CD4-positive, CD25-positive, alpha-beta regulatory T cell (primary cell): Measurements from ENCODE around the gene ALKAL2. TPM values are rescaled to one million over a fixed set of nuclear protein-coding genes. Genes with fewer than 3 reads are reported as not detected.

Experiments
- ATAC-seq, 2 donors: fragments of 150-1000 bp; cut with Tn5 transposase; one replicate each; pipeline ENCODE4 v1.10.0; 2021; ENCODE audit warnings: low read depth in 2 of 2, moderate number of reproducible peaks in 2 of 2, moderate library complexity in 1 of 2
- DNase-seq, 3 donors: peaks; one replicate each; pipeline versions ENCODE4 v3.0.0 to v3.0.0-alpha.2; 2012 to 2022; ENCODE audit warnings: mixed read lengths in 1 of 3
- H3K27ac ChIP-seq: one replicate; pipeline ENCODE4 v1.7.0; 2013; ENCODE audit warnings: mild to moderate bottlenecking, low read length; ENCODE audit not compliant: insufficient read depth, poor library complexity, severe bottlenecking
- H3K27me3 ChIP-seq: one replicate; pipeline ENCODE4 v1.7.0; 2013; ENCODE audit warnings: low read length; ENCODE audit not compliant: control insufficient read depth, insufficient read depth
- H3K36me3 ChIP-seq: one replicate; pipeline ENCODE4 v1.7.0; 2013; ENCODE audit warnings: mild to moderate bottlenecking, low read length, moderate library complexity; ENCODE audit not compliant: control insufficient read depth, insufficient read depth
- H3K4me1 ChIP-seq: 2 replicates; pipeline ENCODE4 v1.7.0; 2013; ENCODE audit warnings: mild to moderate bottlenecking, low read length; ENCODE audit not compliant: insufficient read depth, control insufficient read depth, poor library complexity, severe bottlenecking
- H3K4me3 ChIP-seq: one replicate; pipeline ENCODE4 v1.7.0; 2013; ENCODE audit warnings: low read depth, mild to moderate bottlenecking, low read length, moderate library complexity
- H3K9me3 ChIP-seq, 2 experiments: 1 replicate in 1 of 2; 2 replicates in 1 of 2; pipeline ENCODE4 v1.7.0; 2013; ENCODE audit warnings: low read length in 2 of 2, mild to moderate bottlenecking in 1 of 2, moderate library complexity in 1 of 2; ENCODE audit not compliant: control insufficient read depth in 2 of 2
- H3K27ac Mint-ChIP-seq, 3 donors: one replicate each; pipeline ENCODE4 v1.8.0; 2020 to 2022; ENCODE audit warnings: mild to moderate bottlenecking in 3 of 3, mixed read lengths in 3 of 3, moderate library complexity in 2 of 3
- H3K27me3 Mint-ChIP-seq: one replicate; pipeline ENCODE4 v1.8.0; 2022; ENCODE audit warnings: mild to moderate bottlenecking, mixed read lengths
- H3K36me3 Mint-ChIP-seq: one replicate; pipeline ENCODE4 v1.8.0; 2020; ENCODE audit warnings: mixed read lengths
- H3K4me1 Mint-ChIP-seq, 4 donors: one replicate each; pipeline ENCODE4 v1.8.0; 2020 to 2022; ENCODE audit warnings: mixed read lengths in 4 of 4, mild to moderate bottlenecking in 1 of 4
- H3K4me3 Mint-ChIP-seq, 4 donors: one replicate each; pipeline ENCODE4 v1.8.0; 2020 to 2022; ENCODE audit warnings: mild to moderate bottlenecking in 4 of 4, mixed read lengths in 4 of 4, moderate library complexity in 3 of 4
- H3K9me3 Mint-ChIP-seq, 7 donors: one replicate each; pipeline ENCODE4 v1.8.0; 2020 to 2022; ENCODE audit warnings: mixed read lengths in 7 of 7, mild to moderate bottlenecking in 3 of 7, moderate library complexity in 2 of 7
- polyA plus RNA-seq, 4 donors: library from polyadenylated mRNA; unstranded; fragments of 300-500 nt; fragmentation: Illumina TruSeq; gene quantifications; one replicate each; pipeline ENCODE4 v1.2.3, GENCODE V29; 2021
- total RNA-seq: library from RNA; stranded (reverse); gene quantifications from one replicate; pipeline ENCODE4 v1.2.3, GENCODE V29; 2022

ALKAL2 gene
- total and polyA plus RNA-seq, 5 donors from 2014 or later: 0.80 TPM; not detected in 4

DNA sequence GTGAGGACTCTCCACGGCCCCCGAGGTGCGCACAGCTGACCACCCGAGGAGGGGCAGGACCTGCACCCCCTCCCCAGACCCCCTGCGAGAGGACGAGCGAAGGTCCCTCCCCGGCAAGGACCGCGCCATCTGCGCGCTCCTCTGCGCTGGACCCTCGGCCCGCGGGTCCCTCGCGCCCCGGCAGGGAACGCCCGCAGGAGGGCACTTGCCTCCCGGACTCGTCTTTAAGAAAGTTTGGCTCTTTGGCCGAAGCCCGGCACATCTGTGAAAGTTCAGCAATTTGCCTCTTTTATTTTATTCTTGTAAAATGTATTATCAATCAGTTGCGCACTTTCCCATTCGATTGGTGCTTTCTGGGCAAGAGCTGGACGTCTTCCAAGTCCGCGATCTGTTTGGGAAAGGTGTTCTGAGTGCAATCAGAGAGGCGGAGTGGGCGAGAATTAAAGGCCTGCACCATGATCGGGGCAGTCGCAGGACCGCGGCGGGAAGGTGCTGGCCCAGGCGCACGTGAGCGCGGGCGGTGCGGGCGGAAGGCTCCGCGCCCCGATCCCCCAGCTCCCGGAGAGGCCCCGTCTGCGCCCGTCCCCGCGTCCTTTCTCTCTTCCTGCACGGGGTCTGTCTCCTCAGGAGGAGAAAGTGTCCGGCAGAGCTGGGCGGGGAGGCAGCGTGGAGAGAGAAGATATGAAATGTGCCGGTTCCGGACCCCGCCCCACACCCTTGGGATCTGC is 1.6 kb upstream of the ALKAL2 start:
- H3K9me3 ChIP-seq: no peaks in the 10 kb centered on the region
- H3K9me3 Mint-ChIP-seq: peaks cover 0 to 1% (median 0%) of the 10 kb centered on the region in 7 donors
- peak overlapping the region; percentile 48 for H3K4me3 ChIP-seq
- H3K4me1 ChIP-seq: peaks cover 22% of the 10 kb centered on the region
- H3K27ac Mint-ChIP-seq: no peak overlapping the region
- H3K4me1 Mint-ChIP-seq: peaks cover 0 to 12% (median 1%) of the 10 kb centered on the region in 4 donors
- no peaks in the 10 kb centered on the region for H3K36me3 ChIP-seq
- DNase-seq: peak in 2 of 3 donors; percentile 20 to 32
- peaks cover 53% of the 10 kb centered on the region for H3K27me3 Mint-ChIP-seq
- no peak for ATAC-seq
- peak overlapping the region; percentile 52 to 82 (median 78) for H3K4me3 Mint-ChIP-seq
- H3K27ac ChIP-seq: no peak overlapping the region
- peaks cover 6% of the 10 kb centered on the region for H3K36me3 Mint-ChIP-seq
- peaks cover 24% of the 10 kb centered on the region for H3K27me3 ChIP-seq

DNA sequence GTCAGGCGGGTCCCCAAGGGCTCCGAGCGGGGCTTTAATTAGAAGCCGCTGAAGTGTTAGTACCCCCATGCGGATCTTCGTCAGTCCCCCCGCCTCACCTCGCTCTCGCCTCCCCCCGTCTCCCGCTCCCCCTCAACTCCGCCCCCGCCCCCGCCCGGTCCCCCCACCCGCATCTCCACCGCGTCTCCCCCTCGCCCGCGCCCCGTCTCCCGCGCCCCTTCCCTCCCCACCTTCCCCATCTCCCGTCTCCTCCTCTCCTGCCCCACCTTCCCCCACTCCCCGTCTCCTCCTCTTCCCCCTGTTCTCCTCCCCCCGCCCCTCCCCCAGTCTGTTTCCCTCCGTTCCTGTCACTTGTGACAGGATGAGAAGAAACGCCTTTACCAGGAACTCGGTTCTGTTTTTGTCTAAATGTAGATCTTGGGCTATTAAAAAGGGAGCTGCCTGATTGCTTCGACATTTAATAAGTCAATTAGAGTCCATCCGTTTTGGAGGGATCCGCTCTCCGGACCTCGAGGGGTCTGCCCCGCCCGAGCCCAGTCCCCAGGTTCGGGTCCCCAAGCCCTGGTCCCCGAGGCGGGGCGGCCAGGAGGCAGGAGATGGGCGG is 969 bp upstream of the ALKAL2 start:
- ATAC-seq (no peak), DNase-seq (peak in 1 of 3 donors; percentile 47)
- Mint-ChIP-seq H3K36me3 (peaks cover 6% of the 10 kb centered on the region), H3K27ac (no peak overlapping the region), H3K27me3 (peaks cover 53% of the 10 kb centered on the region), H3K9me3 (peaks cover 0 to 1% (median 0%) of the 10 kb centered on the region in 7 donors), H3K4me1 (peaks cover 0 to 12% (median 1%) of the 10 kb centered on the region in 4 donors), H3K4me3 (no peak overlapping the region)
- Histone ChIP-seq H3K27me3 (peaks cover 24% of the 10 kb centered on the region), H3K27ac (no peak overlapping the region), H3K4me3 (no peak overlapping the region), H3K36me3 (no peaks in the 10 kb centered on the region), H3K4me1 (peaks cover 22% of the 10 kb centered on the region), H3K9me3 (no peaks in the 10 kb centered on the region)

DNA sequence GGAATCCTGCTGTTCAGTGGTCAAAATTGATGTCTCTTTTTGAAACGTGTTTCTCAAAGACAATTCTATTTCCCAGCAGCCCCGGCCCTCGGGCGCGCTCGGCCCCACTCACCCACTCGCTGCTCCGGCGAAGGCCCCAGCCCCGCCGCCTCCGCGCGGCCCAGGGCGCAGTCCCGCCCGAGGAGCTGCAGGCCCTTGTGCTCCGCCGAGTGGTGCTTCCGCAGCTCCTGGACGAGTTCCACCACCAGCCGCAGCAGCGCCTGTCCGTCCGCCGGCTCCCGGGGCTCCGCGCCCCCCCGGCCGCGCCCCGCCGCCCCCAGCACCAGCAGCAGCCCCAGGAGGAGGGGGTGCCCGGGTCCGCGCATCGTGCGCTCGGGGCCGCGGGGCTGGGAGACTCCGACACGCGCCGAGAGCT is 413 bp downstream of the ALKAL2 start:
- H3K4me3 ChIP-seq: no peak overlapping the region
- DNase-seq (peak in 1 of 3 donors; percentile 24), ATAC-seq (no peak)

DNA sequence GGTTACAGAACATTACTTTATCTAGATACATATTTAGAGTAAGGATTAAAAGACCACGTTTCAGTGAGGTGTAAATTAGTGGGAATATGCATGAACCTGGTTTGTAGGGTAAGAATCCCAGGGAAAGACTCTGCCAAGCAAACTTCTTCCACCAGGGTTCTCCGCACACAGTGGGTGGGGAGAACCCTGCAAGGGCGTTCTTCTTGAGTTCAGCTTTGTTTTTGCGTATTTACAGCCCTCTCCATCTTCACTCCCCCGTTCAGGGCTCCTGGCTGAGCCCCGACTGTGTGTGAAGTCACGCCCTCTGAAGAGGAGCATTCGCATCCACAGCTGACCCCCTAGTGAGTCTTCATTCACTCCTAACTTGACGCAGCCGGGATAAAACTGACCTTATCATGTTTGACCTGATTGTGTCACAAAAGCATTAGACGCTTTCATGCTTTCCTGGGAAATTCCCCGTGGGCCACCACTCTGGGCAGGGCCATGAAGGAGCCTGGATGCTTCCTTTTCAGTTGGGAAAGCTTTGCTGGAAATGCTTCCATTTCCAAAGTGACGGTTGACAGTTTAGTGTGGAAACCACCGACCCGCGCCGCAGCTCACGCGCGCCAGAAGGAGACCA is 1.0 kb downstream of the ALKAL2 start:
- DNase-seq (no peak), ATAC-seq (no peak)
- Histone ChIP-seq H3K36me3 (peaks cover 7% of the 10 kb centered on the region), H3K27ac (no peak overlapping the region), H3K4me3 (no peak overlapping the region), H3K9me3 (no peaks in the 10 kb centered on the region), H3K4me1 (peaks cover 22% of the 10 kb centered on the region), H3K27me3 (peaks cover 21% of the 10 kb centered on the region)
- peaks cover 11% of the 10 kb centered on the region for H3K36me3 Mint-ChIP-seq
- peak overlapping the region in 3 of 4 donors; percentile 13 to 65 (median 13) for H3K4me3 Mint-ChIP-seq
- H3K9me3 Mint-ChIP-seq: no peaks in the 10 kb centered on the region
- peaks cover 41% of the 10 kb centered on the region for H3K27me3 Mint-ChIP-seq
- peaks cover 0 to 12% (median 1%) of the 10 kb centered on the region in 4 donors for H3K4me1 Mint-ChIP-seq
- H3K27ac Mint-ChIP-seq: no peak overlapping the region

More for the DNA sequence above, 413 bp downstream of the ALKAL2 start:
- H3K27me3 ChIP-seq: peaks cover 22% of the 10 kb centered on the region
- no peak overlapping the region for H3K27ac Mint-ChIP-seq
- peaks cover 0 to under 1% (median 0%) of the 10 kb centered on the region in 7 donors for H3K9me3 Mint-ChIP-seq
- peaks cover 3% of the 10 kb centered on the region for H3K36me3 ChIP-seq
- peaks cover 46% of the 10 kb centered on the region for H3K27me3 Mint-ChIP-seq
- no peaks in the 10 kb centered on the region for H3K9me3 ChIP-seq
- peaks cover 22% of the 10 kb centered on the region for H3K4me1 ChIP-seq
- peaks cover 0 to 12% (median 1%) of the 10 kb centered on the region in 4 donors for H3K4me1 Mint-ChIP-seq
- H3K4me3 Mint-ChIP-seq: peak overlapping the region in 2 of 4 donors; percentile 50 to 65
- peaks cover 11% of the 10 kb centered on the region for H3K36me3 Mint-ChIP-seq
- H3K27ac ChIP-seq: no peak overlapping the region

DNA sequence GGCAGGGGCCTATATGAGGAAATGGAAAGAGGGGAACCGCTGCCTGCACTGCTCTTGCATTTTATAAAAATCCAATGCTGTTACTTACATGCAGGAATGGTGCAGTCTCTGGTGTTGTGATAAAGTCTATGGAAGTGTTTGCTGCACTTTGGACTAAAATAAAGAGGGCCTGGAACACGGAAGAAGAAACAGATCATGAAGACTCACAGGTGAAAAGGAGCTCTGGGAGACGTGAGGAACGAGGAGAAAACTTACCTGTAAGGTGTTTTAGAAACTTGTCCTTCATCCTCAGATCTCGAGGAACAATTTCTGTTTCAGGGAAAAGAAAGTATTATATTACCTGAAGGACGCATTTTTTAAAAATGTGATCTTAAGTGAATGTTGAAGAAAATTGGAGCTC is 1.9 kb downstream of the ALKAL2 start:
- no peak for ATAC-seq
- H3K4me3 ChIP-seq: no peak overlapping the region
- Mint-ChIP-seq H3K36me3 (peaks cover 14% of the 10 kb centered on the region), H3K9me3 (no peaks in the 10 kb centered on the region), H3K27ac (no peak overlapping the region), H3K27me3 (peaks cover 35% of the 10 kb centered on the region), H3K4me1 (peaks cover 0 to 12% (median 1%) of the 10 kb centered on the region in 4 donors), H3K4me3 (peak overlapping the region in 2 of 4 donors; percentile 4 to 33)
- peaks cover 13% of the 10 kb centered on the region for H3K27me3 ChIP-seq
- no peak for DNase-seq
- H3K9me3 ChIP-seq: no peaks in the 10 kb centered on the region
- no peak overlapping the region for H3K27ac ChIP-seq
- H3K4me1 ChIP-seq: peaks cover 22% of the 10 kb centered on the region
- peaks cover 14% of the 10 kb centered on the region for H3K36me3 ChIP-seq

DNA sequence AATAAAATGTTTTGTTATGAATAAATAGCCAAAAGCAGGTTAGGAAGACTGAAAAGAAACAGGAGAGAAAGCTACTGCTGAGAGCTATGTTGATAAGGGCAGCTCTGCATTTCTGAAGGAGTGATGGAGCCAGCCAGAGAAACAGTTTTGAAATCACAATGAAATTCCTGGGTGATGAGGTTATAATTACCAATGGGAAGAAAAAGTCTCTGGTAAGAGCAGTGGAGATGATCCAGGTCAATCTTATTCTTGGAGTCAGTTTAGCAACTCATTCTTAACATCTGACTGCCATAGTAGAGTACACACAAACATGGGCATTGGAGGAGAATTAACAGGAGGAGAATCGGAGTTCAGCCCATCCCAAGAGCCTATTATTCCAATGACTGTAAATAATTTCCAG is 2.4 kb downstream of the ALKAL2 start:
- Histone ChIP-seq H3K27ac (no peak overlapping the region), H3K36me3 (peaks cover 19% of the 10 kb centered on the region), H3K4me1 (peaks cover 22% of the 10 kb centered on the region), H3K9me3 (no peaks in the 10 kb centered on the region), H3K27me3 (peaks cover 8% of the 10 kb centered on the region), H3K4me3 (no peak overlapping the region)
- no peak for ATAC-seq
- peaks cover 30% of the 10 kb centered on the region for H3K27me3 Mint-ChIP-seq
- H3K4me3 Mint-ChIP-seq: peak overlapping the region; percentile 4 to 38 (median 18)
- H3K4me1 Mint-ChIP-seq: peaks cover 0 to 12% (median 1%) of the 10 kb centered on the region in 4 donors
- DNase-seq: no peak
- H3K36me3 Mint-ChIP-seq: peaks cover 18% of the 10 kb centered on the region
- no peak overlapping the region for H3K27ac Mint-ChIP-seq
- no peaks in the 10 kb centered on the region for H3K9me3 Mint-ChIP-seq

DNA sequence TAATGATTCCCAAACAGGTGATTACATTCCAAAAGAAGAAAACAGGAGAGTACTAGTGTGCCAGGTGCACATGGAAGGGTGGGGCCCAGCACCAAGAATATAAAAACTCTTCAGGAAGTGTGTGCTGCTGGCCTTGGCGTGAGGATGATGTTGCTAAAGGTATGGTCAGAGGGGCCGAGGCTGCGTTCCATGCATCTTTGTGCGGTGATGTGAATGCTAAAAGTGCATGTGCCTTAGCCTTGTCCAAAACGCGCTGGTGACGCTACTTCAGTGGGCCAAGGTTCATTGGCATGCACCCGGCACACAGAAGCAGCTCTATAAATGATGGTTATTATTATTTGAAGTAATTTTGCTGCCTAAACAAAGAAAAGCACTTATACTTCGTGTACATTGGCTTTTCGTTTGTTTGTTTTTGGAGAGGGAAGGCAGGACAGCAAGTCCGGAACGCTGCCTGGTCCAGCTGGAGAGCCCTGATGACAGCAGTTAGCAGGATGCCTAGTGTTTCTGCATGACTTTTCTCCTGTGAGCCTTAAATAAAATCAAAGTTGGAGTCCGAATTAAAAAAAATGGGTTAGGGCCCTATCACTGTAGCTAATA is 2.9 kb downstream of the ALKAL2 start:
- H3K4me3 ChIP-seq: no peak overlapping the region
- H3K36me3 Mint-ChIP-seq: peaks cover 19% of the 10 kb centered on the region
- no peak overlapping the region for H3K27ac ChIP-seq
- DNase-seq: no peak
- H3K4me3 Mint-ChIP-seq: no peak overlapping the region
- no peak overlapping the region for H3K27ac Mint-ChIP-seq
- H3K36me3 ChIP-seq: peaks cover 24% of the 10 kb centered on the region
- H3K4me1 ChIP-seq: peaks cover 19% of the 10 kb centered on the region
- ATAC-seq: no peak
- H3K27me3 Mint-ChIP-seq: peaks cover 24% of the 10 kb centered on the region
- H3K27me3 ChIP-seq: peaks cover 5% of the 10 kb centered on the region
- H3K4me1 Mint-ChIP-seq: peaks cover 0 to 10% (median under 1%) of the 10 kb centered on the region in 4 donors
- no peaks in the 10 kb centered on the region for H3K9me3 Mint-ChIP-seq
- H3K9me3 ChIP-seq: no peaks in the 10 kb centered on the region
